ENCODE measurements around the gene KIRREL3.

Gene KIRREL3

GRCh38 chr11:126431401-126432064 is 569.0 kb downstream of the KIRREL3 start:
- DNase-seq: no peak

- DNase-seq: no peak
Measured at GRCh38 chr11:126430581-126431335, 569.8 kb downstream of the KIRREL3 start.

GRCh38 chr11:126426820-126427749 is 573.5 kb downstream of the KIRREL3 start:
- no peak for DNase-seq

- no peak for DNase-seq
Measured at GRCh38 chr11:126426106-126426505, 574.5 kb downstream of the KIRREL3 start.

GRCh38 chr11:126424471-126425039 is 576.0 kb downstream of the KIRREL3 start:
- DNase-seq: no peak

GRCh38 chr11:126423743-126424142 is 576.8 kb downstream of the KIRREL3 start:
- DNase-seq: no peak

- DNase-seq: no peak
Measured at GRCh38 chr11:126423154-126423553, 577.4 kb downstream of the KIRREL3 start.

DNA sequence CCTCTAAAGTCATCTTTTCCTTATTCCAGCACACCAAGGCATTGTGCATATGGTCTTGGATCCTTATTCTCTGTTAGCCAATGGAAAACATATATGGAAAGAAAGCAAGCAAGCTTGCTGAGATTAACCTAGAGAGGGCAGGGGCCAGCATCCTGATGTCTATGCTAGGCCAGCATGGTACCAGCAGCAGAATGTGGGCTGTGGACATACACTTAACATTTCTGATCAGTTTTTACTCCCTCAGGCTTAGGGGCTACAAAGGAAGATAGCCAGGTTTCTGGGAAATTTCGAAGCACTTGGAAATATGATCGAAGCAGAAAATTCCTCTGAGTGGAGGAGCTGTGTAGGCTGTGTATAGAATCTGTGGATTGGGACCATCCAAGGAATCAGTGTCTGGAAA is 578.1 kb downstream of the KIRREL3 start:
- no peak for DNase-seq

GRCh38 chr11:126421271-126421671 is 579.3 kb downstream of the KIRREL3 start:
- DNase-seq: no peak

GRCh38 chr11:126420698-126421256 is 579.8 kb downstream of the KIRREL3 start:
- DNase-seq: no peak

- no peak for DNase-seq
Measured at GRCh38 chr11:126419801-126420697, 580.5 kb downstream of the KIRREL3 start.

GRCh38 chr11:126418887-126419286 is 581.7 kb downstream of the KIRREL3 start:
- no peak for DNase-seq

GRCh38 chr11:126417091-126417862 is 583.3 kb downstream of the KIRREL3 start:
- no peak for DNase-seq

DNA sequence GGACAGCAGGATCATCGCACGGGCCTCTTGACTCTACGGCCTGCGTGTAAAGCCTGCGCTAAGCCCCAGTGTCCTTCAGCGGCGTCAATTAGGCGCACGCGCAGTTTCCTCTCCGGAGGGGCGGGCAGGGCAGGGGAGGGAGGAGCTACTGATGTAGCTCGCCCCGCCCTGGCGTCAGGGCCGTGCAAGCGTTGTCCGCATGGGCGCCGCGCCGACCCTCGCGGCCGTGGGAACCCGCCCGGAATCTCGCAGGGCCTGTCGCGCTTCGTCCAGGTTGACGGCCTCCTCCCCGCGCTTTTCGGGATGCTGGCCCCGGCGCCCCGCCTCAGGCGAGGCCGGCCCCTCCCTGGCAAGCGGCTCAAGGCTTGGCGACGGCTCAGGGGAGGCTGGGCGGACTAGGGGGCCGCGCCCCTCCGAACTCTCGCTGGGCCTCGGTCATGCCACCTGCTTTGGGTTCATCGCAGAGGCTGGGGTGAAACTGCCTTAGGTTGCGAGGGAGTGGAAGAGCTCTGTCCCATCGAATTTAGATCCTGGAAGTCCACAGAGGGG is 584.0 kb downstream of the KIRREL3 start:
- DNase-seq: no peak

DNA sequence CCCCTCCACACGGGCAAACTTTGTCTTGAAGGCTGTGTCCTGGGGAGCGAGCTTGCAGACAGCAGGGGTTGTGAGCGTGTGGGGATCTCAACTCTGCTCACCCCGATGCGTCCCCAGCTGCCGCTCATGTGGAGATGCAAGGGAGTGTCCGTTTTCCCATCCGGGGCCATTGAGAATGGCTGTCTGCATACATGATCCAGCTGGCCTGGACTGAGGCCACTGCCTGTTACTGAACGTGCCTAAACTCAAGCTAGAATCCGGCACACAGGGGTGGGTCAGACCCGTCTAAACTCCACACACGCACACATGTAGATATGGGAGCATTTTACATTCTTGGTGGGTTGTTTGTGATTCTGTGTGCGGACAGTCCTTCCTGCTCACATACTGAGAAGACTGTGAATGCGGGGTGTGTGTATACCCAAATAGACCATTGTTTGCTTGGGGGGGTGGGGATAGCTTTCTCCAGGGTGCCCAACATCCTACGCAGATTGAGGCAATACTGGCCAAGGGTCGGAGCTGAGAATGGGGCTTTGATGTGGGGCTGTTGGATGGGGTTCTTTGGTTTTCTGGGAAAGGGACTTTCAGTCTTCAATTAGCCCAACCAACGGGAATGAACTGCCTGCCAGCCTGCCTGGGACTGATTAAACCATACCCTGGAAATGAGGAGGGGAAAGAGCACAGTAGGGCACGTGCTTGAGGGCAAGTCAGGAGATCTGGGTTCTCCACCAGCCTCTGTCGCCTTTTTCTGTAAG is 584.7 kb downstream of the KIRREL3 start:
- DNase-seq: no peak

GRCh38 chr11:126415128-126415527 is 585.4 kb downstream of the KIRREL3 start:
- no peak for DNase-seq

DNA sequence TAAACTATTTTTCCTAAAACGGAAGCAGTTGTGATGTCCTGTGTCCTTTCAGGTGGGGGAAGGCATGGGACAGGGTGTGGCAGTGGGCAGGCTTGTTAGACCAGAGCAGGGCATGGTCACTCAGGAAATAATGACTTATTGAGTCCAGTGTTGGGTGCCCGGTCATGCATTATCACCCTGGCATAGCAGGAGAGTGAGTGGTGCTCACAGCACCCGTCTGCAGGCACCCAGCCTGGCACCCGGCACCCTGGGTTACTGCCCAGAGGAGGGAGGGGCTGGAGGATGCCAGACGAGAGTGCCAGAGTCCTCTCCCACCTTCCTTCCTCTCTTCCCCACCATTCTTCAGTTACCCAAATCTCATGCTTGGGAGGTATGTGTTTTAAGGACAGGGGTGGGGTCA is 586.0 kb downstream of the KIRREL3 start:
- DNase-seq: no peak

DNA sequence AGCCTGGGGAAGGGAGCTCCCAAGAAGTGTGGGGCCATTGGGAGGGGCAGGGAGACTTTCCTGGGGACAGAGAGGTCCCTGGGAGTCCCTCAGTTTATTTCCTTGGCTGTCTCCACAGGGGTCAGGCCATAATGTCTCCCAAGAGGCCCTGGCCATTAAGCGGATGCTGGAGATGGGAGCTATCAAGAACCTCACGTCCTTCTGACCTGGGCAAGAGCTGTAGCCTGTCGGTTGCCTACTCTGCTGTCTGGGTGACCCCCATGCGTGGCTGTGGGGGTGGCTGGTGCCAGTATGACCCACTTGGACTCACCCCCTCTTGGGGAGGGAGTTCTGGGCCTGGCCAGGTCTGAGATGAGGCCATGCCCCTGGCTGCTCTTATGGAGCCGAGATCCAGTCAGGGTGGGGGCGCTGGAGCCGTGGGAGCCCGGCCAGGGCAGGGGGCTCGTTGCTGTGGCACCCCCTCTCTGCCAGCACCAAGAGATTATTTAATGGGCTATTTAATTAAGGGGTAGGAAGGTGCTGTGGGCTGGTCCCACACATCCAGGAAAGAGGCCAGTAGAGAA is 586.6 kb downstream of the KIRREL3 start:
- no peak for DNase-seq

GRCh38 chr11:126413426-126413825 is 587.1 kb downstream of the KIRREL3 start:
- DNase-seq: no peak

Measured in GOT3 (cell line).